ENCODE results near the gene RNF40. TPM values are rescaled to one million over a fixed set of nuclear protein-coding genes. Genes with fewer than 3 reads are reported as not detected.

RNF40 gene
- total and polyA plus RNA-seq, 10 donors: 38.1 to 111 (median 79.1) TPM

DNA sequence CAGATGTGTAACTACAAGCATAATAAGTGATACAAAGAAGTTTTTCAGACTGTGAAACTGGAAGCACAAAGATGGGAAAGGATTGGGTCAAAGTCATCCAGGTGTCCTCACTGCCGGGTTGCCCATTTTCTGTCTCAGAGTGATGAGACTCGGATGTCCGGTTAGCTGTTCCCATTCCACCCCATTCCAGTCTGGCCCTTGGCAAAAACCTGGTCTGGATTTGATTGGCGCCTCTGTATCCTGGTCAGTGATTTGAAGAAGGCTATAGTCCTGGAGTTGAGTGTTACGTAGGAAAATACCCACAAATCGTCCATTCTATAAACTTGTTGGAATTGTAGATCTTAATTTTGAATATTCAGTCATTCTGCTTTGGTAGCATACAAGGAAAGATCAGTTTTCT, 33.8 kb upstream of the RNF40 start:
- no peak overlapping the region for H3K4me3 ChIP-seq
- H3K4me1 ChIP-seq: peaks cover 3 to 36% (median 19%) of the 10 kb centered on the region in 6 donors
- TF ChIP-seq, protein P1, sequence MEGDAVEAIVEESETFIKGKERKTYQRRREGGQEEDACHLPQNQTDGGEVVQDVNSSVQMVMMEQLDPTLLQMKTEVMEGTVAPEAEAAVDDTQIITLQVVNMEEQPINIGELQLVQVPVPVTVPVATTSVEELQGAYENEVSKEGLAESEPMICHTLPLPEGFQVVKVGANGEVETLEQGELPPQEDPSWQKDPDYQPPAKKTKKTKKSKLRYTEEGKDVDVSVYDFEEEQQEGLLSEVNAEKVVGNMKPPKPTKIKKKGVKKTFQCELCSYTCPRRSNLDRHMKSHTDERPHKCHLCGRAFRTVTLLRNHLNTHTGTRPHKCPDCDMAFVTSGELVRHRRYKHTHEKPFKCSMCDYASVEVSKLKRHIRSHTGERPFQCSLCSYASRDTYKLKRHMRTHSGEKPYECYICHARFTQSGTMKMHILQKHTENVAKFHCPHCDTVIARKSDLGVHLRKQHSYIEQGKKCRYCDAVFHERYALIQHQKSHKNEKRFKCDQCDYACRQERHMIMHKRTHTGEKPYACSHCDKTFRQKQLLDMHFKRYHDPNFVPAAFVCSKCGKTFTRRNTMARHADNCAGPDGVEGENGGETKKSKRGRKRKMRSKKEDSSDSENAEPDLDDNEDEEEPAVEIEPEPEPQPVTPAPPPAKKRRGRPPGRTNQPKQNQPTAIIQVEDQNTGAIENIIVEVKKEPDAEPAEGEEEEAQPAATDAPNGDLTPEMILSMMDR (IDR thresholded peaks at IDR 0.05 in 8 of 11, conservative IDR thresholded peaks at IDR 0.05 in 3 of 11): no peak
- TF ChIP-seq POLR2AphosphoS5 (IDR thresholded peaks at IDR 0.05) (no peak), POLR2A (IDR thresholded peaks at IDR 0.05) (no peak)
- intact Hi-C loops (cut with DNase I; ENCODE audit: low total_unique reads): loop anchor here (10.0 kb wide), 1 partner anchor 46 kb away; no protein-coding TSS in a partner anchor
- no peak for DNase-seq
- 87 to 97% (median 94%) methylated on average over 6 of the region's 6 CpGs for WGBS, 5 donors
- no peaks in the 10 kb centered on the region for H3K9me3 ChIP-seq
- peak overlapping the region in 2 of 8 donors; percentile 17 to 49 for H3K27ac ChIP-seq
- H3K27me3 ChIP-seq (replicated peaks in 1 of 7): no peaks in the 10 kb centered on the region
- peaks cover 12 to 100% (median 81%) of the 10 kb centered on the region in 6 donors for H3K36me3 ChIP-seq

DNA sequence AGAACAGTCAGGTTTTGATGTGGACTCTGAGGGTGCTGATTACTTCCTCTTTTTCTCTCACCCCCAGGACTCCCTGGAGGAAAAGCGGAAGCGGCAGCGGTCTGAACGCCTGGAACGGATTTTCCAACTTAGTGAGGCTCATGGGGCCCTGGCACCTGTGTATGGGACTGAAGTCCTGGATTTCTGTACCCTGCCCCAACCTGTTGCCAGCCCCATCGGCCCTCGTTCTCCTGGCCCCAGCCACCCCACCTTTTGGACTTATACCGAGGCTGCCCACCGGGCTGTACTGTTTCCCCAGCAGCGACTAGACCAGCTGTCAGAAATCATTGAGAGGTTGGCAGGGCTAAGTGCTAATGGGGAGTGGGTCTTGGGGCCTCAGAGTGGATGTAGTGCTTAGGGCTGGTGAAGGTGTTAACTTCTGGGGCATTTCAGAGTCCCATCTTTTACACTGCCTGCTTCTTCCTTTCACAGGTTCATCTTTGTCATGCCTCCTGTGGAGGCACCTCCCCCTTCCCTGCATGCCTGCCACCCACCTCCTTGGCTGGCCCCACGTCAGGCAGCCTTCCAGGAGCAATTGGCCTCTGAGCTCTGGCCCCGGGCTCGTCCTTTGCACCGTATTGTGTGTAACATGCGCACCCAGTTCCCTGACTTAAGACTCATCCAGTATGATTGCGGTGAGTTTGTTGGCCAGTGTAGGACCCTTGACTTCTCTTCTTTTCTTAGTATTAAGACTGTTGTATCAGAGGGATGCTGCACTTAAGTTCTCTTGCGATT, 33.0 kb upstream of the RNF40 start:
- WGBS, 5 donors: 76 to 86% (median 84%) methylated on average over 15 to 17 of the region's 17 CpGs
- Histone ChIP-seq H3K27ac (peak overlapping the region in 2 of 8 donors; percentile 10 to 49), H3K4me1 (peaks cover 3 to 34% (median 19%) of the 10 kb centered on the region in 6 donors), H3K36me3 (peaks cover 14 to 100% (median 81%) of the 10 kb centered on the region in 6 donors), H3K9me3 (no peaks in the 10 kb centered on the region), H3K4me3 (no peak overlapping the region), H3K27me3 (replicated peaks in 1 of 7) (no peaks in the 10 kb centered on the region)
- DNase-seq: peak; percentile 75
- intact Hi-C loops (cut with DNase I; ENCODE audit: low total_unique reads): loop anchor here (10.0 kb wide), 1 partner anchor 46 kb away; no protein-coding TSS in a partner anchor
- TF ChIP-seq, protein P1 (IDR thresholded peaks at IDR 0.05 in 8 of 11, conservative IDR thresholded peaks at IDR 0.05 in 3 of 11): no peak
- TF ChIP-seq POLR2A (IDR thresholded peaks at IDR 0.05) (no peak), POLR2AphosphoS5 (IDR thresholded peaks at IDR 0.05) (peak in 2 of 3 donors; percentile 42 to 66)

DNA sequence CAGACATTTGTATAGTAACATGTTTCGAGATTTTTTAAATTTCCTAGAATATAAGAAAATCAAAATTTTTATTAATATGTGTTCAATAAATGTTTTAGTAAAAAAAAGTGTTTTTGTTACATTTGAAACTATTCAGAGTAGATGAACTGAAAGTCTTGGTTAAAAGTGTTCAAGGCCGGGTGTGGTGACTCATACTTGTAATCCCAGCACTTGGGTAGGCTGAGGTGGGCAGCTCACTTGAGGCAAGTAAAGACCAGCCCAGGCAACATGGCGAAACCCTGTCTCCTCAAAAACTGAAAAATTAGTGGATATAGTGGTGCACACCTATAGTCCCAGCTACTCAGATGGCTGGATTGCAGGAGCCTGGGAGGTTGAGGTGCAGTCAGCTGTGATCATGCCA, 30.7 kb upstream of the RNF40 start:
- H3K4me1 ChIP-seq: peaks cover 0 to 15% (median 3%) of the 10 kb centered on the region in 6 donors
- no peak for DNase-seq
- intact Hi-C loops (cut with DNase I; ENCODE audit: low total_unique reads): no loop called here
- peaks cover 17 to 100% (median 82%) of the 10 kb centered on the region in 6 donors for H3K36me3 ChIP-seq
- H3K4me3 ChIP-seq: no peak overlapping the region
- H3K27ac ChIP-seq: no peak overlapping the region
- TF ChIP-seq POLR2A (IDR thresholded peaks at IDR 0.05) (no peak), POLR2AphosphoS5 (IDR thresholded peaks at IDR 0.05) (no peak)
- TF ChIP-seq, protein P1 (IDR thresholded peaks at IDR 0.05 in 8 of 11, conservative IDR thresholded peaks at IDR 0.05 in 3 of 11): no peak
- WGBS, 5 donors: 89 to 98% (median 90%) methylated on average over 3 of the region's 3 CpGs
- no peaks in the 10 kb centered on the region for H3K27me3 ChIP-seq (replicated peaks in 1 of 7)
- no peaks in the 10 kb centered on the region for H3K9me3 ChIP-seq
